Upper lobe of right lung (tissue), 1 donor: ENCODE measurements around the gene TOM1L2. TPM values are rescaled to one million over a fixed set of nuclear protein-coding genes. Genes with fewer than 3 reads are reported as not detected.

ENCODE experiments used
- ATAC-seq: fragments of 200-7000 bp; cut with Tn5 transposase; one replicate; pipeline ENCODE4 v1.9.1; 2020; ENCODE audit warnings: mild to moderate bottlenecking, moderate library complexity
- DNase-seq: peaks from one replicate; pipeline ENCODE4 v3.0.0-alpha.2; 2020
- H3K27ac ChIP-seq: fragments of 200-600 bp; one replicate; pipeline ENCODE4 v1.8.0; 2022
- H3K27me3 ChIP-seq: fragments of 200-600 bp; one replicate; pipeline ENCODE4 v1.8.0; 2022; ENCODE audit warnings: mild to moderate bottlenecking
- H3K36me3 ChIP-seq: fragments of 200-600 bp; one replicate; pipeline ENCODE4 v1.8.0; 2022
- H3K4me1 ChIP-seq: fragments of 200-600 bp; one replicate; pipeline ENCODE4 v1.8.0; 2022
- H3K4me3 ChIP-seq: fragments of 200-600 bp; one replicate; pipeline ENCODE4 v1.8.0; 2022; ENCODE audit warnings: mild to moderate bottlenecking
- H3K9me3 ChIP-seq: fragments of 200-600 bp; one replicate; pipeline ENCODE4 v1.8.0; 2022
- CTCF ChIP-seq: fragments of 200-600 bp; IDR thresholded peaks from one replicate; pipeline ENCODE4 v1.8.0; 2022; ENCODE audit warnings: antibody characterized with exemption
- intact Hi-C: fragments of 100-400 bp; cut with DNase I; formaldehyde crosslinking; loops from one replicate; pipeline ENCODE4 v1.11.0; 2022
- total RNA-seq: library from RNA; stranded (reverse); fragmentation: NEBNext Ultra II Directional; extraction: Animal tissue kit (Norgen Biotek cat#: 25700); gene quantifications from one replicate; pipeline ENCODE4 v1.2.1, GENCODE V29; 2021
- donor health status: DM: no; HTN: yes; CAD: no; lungs with severe emphysema.

The TOM1L2 gene
- total RNA-seq, 1 donor from 2014 or later, result 76.7 TPM

GRCh38 chr17:17874478-17874877, 97.7 kb downstream of the TOM1L2 start:
- no peak for TF ChIP-seq CTCF
- H3K27ac ChIP-seq, result no peak overlapping the region
- H3K27me3 ChIP-seq, result no peaks in the 10 kb centered on the region
- H3K36me3 ChIP-seq, result peaks cover 25% of the 10 kb centered on the region
- DNase-seq (no peak), ATAC-seq (no peak)
- H3K9me3 ChIP-seq, result no peaks in the 10 kb centered on the region
- intact Hi-C loops, result no loop called here
- H3K4me1 ChIP-seq, result peaks cover 36% of the 10 kb centered on the region
- H3K4me3 ChIP-seq, result no peak overlapping the region

GRCh38 chr17:17873450-17873991, 98.7 kb downstream of the TOM1L2 start:
- TF ChIP-seq CTCF, result no peak
- no peak overlapping the region for H3K4me3 ChIP-seq
- H3K9me3 ChIP-seq, result no peaks in the 10 kb centered on the region
- intact Hi-C loops, result no loop called here
- H3K4me1 ChIP-seq, result peaks cover 26% of the 10 kb centered on the region
- no peak for DNase-seq
- ATAC-seq, result no peak
- H3K27me3 ChIP-seq, result no peaks in the 10 kb centered on the region
- no peak overlapping the region for H3K27ac ChIP-seq
- peaks cover 15% of the 10 kb centered on the region for H3K36me3 ChIP-seq

- Histone ChIP-seq H3K36me3 (peaks cover 22% of the 10 kb centered on the region), H3K4me1 (peaks cover 19% of the 10 kb centered on the region), H3K27me3 (no peaks in the 10 kb centered on the region), H3K27ac (no peak overlapping the region), H3K9me3 (no peaks in the 10 kb centered on the region), H3K4me3 (no peak overlapping the region)
- DNase-seq (no peak), ATAC-seq (no peak)
- TF ChIP-seq CTCF, result no peak
- intact Hi-C loops, result no loop called here
These were observed 99.5 kb downstream of the TOM1L2 start for GRCh38 chr17:17872547-17873345.

- peaks cover 12% of the 10 kb centered on the region for H3K4me1 ChIP-seq
- peaks cover 28% of the 10 kb centered on the region for H3K36me3 ChIP-seq
- ATAC-seq, result no peak
- H3K9me3 ChIP-seq, result no peaks in the 10 kb centered on the region
- H3K4me3 ChIP-seq, result no peak overlapping the region
- DNase-seq, result no peak
- H3K27ac ChIP-seq, result no peak overlapping the region
- no peak for TF ChIP-seq CTCF
- H3K27me3 ChIP-seq, result no peaks in the 10 kb centered on the region
- intact Hi-C loops, result no loop called here
These were observed 100.3 kb downstream of the TOM1L2 start for GRCh38 chr17:17871913-17872312.

- H3K36me3 ChIP-seq, result peaks cover 25% of the 10 kb centered on the region
- no peaks in the 10 kb centered on the region for H3K9me3 ChIP-seq
- H3K4me3 ChIP-seq, result no peak overlapping the region
- TF ChIP-seq CTCF, result no peak
- H3K27ac ChIP-seq, result no peak overlapping the region
- no peaks in the 10 kb centered on the region for H3K4me1 ChIP-seq
- ATAC-seq (no peak), DNase-seq (no peak)
- H3K27me3 ChIP-seq, result no peaks in the 10 kb centered on the region
- intact Hi-C loops, result no loop called here
These were observed 102.0 kb downstream of the TOM1L2 start for GRCh38 chr17:17870247-17870646.
